Suppressor macrophage treated with lipopolysaccharide for 1 hour (primary cell): ENCODE results near the gene CBX6.

Experiments used
- DNase-seq, 3 donors: peaks; one replicate each; pipeline ENCODE4 v3.0.0-alpha.2; 2020 to 2022

Gene CBX6

DNA sequence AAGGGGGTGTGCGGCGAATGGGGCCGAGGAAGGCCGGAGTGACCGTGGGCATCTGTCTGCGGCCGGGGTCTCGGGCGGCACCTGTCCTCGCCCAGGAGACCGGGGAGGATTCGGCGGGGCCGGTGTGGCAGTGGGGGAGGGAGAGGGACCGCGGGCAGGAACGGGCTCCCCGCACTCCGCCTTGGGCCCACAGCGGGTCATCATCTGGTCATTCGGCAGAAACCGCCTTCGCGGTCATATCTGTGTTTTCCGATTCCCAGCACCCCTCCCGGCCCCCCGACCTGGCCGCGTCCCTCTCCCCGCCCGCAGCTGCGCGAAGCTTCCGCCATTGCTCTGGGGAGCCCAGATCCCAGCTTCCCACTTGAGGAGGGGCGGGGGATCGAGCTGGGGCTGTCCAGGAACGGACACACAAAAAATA lies 824 bp upstream of the CBX6 start:
- DNase-seq, result peak; percentile 44 to 72 (median 50)

DNA sequence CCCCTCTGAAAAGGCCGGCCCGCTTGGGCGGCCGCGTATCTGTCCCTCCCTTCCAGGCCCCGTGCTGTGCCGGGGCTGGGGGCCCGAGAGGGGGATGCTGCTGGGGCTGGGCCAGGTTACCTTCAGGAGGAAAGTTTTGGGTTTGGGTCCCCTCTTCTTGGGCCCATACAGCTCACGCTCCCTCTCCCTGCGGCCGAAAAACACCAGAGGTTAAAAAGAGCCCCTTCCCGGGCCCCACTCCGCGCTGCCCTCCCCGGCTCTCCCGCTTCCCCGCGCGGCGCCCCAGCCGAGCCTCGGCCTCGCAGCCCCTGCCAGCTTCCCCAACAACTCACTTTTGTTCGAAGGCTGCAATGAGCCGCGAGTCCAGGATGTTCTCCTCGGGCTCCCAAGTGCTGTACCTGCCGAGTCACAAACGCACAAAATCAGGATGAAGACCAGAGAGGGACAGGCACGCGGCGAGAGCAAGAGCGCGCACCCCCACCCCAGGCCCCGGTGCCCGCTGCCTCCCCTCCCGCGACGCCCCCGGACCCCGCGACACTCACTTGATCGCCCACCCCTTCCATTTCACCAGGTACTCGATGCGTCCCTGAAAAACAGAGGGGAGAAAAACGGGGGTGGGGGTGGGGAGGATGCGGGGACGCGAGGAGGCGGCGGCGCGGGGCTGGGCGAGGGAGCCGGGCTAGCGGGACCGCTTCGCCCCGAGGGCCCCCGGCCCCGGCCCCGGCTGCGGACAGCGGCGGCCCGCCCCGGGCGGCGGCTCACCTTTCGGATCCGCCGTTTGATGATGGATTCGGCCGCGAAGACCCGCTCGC lies 450 bp downstream of the CBX6 start:
- DNase-seq, result peak; percentile 20 to 52 (median 24)

DNA sequence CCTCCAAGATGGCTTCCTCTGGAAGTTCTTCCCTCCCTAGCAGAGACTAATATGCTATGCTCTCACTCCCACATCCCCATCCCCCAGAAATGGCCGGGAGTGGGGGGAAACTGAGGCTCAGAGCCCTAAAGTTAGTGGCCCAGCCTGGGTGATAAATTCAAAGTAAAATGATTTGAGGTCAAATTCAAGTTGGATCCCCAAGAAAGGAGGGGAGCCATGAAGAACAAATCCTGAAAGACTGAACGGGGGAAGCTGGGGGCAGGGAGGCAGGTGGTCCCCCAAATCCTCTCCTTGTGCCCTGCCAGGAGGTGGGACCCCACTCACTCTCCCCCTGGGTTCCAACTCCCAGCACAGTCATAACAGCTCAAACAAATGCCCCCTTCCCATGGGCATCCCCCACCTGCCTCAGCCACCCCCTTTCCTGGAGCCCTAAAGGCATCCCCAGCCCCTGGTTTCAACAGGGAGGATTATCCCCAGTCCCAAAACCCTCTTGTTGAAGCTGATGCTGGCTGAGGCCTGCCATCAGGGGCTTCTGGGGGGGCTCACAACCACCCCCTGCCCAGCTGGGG lies 1.1 kb downstream of the CBX6 start:
- peak in 1 of 3 donors; percentile 10 for DNase-seq

DNA sequence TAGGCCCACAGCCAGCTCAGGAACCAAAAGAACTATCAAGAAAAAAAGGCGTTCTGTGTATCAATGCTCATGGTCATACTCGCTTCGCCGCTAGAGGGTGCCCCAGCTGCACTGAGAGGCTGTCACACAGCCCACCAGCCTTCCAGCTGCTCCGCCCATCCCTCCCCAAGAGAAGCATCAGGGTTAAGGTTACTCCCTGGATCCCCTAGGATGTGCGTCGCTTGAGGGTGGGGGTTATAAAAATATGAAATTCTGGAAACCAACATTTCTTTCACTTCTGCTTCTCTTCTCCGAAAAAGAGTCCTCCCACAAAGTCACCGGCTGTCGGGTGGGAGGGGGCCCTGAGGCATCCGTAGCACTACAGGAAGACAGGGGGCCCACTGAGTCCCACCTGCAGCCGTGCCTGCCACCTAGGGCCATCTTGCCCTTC lies 1.7 kb downstream of the CBX6 start:
- peak; percentile 92 to 95 (median 92) for DNase-seq

DNA sequence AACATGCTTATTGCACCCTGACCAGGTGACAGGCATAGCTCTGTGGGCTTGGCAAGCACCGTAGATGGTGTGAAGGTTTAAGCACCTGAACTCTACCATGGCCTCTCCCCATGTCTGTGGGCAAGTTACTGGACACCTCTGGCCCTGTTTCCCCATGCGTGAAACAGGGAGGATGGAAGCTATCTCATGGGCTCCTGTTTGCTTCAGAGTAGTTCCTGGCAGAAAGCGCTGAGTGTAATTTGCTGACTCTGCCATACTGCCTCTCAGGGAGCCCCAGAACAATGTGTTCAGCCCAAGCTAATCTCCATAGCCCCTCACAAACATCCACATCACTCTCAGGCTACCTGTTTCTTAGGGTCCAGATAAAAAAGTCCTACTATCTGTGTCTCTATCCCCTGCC lies 2.4 kb downstream of the CBX6 start:
- no peak for DNase-seq

DNA sequence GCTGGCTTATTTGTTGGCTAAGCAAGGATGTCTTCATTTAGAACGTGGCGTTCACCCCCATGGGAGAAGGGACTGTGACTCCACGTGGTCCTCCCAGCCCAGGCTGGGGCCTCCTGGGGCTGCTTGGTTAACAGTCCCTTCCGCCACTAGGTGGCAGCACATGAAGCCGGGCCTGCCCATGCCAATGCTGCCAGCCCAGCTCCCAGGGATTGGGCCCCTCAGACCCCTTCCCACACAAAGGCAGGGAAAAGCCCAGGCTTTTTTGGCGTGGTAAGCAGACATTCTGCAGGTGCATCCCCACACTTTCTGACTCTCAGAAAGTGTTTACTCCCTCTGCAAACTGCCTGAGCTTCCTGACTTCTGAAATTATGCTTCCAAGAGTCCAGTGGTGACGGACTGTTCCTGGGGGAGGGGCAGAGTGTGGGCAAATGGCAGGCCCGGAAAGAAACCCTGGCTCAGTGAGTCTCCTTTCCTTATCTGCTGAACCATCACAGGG lies 3.1 kb downstream of the CBX6 start:
- peak; percentile 82 to 95 (median 91) for DNase-seq

DNA sequence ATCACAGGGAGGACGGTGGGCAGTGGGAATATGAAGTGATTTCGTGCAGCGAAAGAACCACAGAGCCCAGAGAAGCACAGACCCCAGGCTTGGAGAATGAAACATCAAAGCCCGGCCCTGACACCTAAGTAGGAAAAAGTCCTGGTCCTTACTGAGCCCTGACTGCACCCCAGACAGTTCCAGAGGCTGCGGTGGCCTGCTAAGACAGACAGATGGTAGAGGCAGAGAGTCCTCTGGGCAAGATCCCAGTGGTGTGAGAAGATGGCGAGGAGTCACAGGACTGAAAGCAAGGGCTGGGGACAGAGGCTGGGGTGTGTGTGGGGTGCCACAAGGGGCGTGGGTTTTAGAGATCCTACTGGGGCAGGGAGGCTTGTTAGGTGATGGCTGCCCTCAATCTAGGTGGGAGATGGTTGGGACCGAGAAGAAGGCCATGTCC lies 3.7 kb downstream of the CBX6 start:
- DNase-seq, result no peak

DNA sequence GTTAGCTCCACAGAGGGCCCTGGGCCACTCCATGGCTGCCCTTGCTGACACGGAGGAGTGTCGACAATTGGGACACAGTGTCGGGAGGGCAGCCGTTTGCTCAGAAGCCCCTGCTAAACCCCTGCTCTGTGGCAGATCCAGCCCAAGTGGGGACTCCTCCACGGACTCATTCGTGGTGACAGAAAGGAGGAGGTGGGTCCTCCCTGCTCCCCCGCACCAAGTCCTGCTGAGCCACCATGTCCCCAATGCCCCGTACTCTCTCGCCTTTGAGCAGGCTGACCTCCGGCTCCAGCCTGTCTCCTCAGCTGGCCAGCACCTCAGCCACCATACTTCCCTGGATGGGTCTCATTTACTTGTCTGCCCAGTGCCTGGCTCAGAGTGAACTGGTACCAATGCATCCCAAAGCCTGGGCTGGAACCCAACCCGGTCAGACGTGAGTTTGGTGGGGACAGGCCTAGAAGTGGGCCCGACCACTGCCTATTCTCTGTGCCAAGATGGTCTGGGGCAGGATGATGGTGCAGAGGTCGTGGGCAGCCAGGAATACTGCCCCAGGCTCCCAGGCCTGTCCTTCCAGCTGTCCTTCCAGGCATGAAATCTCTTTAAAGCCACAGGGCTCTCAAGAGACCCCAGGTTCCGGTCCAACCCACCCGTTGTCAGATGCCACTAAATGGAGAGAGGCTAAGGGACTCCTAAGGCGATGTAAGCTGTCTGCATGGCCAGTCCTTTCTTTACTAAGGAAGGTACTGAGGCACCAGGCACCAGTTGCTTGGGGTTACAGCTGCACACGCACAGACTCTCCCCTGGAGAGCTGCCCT lies 4.3 kb downstream of the CBX6 start:
- DNase-seq, result no peak

DNA sequence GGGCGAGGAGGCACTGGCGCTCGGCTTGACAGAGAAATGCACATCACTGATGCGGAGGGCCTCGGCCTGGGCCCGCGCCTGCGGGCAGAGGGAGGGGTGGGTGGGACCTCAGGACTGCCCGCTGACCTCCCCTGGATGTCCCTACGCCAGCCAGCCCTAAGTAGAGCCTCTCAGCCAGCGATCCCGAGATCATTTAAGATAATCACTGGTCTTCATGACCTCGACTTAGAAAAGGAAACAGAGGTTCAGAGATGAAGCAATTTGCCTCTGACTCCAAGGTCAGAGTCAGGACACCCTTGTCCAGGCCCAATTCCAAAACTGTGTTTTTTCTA lies 4.9 kb downstream of the CBX6 start:
- DNase-seq, result no peak

DNA sequence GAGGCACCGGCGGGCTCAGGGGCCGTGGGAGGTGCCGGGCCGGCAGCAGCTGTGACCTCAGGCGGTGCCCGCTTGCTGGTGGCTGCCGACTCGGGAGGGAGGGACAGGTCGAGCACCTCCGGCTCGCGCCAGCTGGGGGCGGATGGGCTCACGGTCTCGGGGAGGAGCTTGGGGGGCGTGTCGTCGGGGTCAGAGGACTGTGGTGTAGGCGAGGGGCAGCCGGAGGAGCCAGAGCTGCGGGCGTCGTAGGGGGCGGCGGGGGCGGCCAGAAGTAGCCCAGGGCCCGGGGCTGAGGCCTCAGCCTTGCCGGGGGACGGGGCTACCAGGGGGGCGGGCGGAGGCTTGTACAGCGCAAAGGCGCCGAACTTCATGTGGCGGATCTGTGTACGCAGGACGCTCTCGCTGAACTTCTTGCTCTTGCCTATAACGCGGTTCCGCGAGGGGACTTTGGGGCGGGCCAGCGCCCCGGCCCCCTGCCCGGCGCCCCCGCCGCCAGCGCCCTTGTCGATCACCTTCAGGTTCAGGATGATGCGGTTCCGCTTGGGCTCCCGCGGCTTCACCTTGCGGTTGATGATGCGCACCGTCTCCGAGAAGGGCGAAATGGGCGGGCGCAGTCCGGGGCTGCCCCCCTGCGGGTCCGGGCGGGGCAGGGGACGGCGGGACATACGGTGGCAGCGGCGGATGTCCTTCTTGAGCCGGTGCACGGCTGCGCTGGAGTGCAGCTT lies 5.5 kb downstream of the CBX6 start:
- no peak for DNase-seq

DNA sequence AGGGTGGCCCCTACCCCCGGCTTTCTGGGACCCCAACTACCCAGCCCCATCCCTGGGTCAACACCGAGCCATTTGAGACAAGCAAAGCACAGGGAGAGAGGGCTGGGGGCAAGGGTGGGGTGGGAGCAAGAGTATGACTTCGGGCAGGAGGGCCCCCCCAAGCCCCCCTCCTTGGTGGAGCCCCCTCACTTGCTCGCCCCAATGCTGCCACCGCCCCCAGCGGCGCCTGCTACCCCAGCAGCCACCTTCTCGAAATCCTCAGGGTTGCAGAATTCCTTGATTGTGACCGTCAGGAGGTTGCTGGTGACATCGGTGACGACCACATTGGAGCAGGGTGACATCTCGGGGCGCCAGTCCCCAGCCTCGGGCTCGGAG lies 6.0 kb downstream of the CBX6 start:
- DNase-seq, result no peak

DNA sequence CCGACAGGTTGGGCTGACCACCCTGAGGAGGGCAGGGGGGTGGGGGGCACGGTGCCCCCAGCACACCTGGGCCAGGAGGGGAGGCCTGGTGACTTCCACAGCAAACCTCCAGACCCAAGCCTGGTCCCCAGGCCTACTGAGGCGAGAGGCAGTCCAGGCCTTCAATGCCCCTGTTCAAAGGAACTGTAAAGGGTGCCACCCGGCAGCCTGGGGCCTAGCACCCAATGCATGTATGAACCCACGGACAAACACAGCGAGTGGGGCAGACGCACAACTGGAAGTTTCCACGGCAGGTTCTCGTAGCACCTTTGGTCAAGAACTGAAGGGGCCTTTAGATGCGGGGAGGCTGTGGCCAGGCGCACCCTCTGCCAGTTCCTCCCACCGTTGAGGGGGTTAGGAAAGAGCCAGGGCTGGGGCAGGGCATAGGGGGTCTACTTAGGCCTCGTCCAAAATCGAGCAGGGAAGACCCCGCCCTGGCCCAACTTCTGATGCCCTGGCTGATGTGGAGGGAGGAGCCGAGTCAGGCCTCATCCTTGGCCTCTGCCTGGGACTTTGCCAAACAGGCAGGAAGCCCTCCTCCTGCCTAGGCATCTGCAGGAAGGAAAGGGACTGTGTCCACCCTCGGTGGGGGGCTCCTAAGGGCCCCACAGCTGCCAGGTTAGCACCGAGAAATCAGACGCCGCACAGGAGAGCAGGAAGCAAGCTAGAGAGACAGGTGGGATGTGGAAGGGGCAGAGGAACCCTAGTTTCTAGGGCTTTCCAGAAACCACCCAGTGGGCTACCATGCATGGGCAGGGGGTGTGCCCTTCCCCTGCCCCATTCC lies 6.6 kb downstream of the CBX6 start:
- DNase-seq, result no peak

DNA sequence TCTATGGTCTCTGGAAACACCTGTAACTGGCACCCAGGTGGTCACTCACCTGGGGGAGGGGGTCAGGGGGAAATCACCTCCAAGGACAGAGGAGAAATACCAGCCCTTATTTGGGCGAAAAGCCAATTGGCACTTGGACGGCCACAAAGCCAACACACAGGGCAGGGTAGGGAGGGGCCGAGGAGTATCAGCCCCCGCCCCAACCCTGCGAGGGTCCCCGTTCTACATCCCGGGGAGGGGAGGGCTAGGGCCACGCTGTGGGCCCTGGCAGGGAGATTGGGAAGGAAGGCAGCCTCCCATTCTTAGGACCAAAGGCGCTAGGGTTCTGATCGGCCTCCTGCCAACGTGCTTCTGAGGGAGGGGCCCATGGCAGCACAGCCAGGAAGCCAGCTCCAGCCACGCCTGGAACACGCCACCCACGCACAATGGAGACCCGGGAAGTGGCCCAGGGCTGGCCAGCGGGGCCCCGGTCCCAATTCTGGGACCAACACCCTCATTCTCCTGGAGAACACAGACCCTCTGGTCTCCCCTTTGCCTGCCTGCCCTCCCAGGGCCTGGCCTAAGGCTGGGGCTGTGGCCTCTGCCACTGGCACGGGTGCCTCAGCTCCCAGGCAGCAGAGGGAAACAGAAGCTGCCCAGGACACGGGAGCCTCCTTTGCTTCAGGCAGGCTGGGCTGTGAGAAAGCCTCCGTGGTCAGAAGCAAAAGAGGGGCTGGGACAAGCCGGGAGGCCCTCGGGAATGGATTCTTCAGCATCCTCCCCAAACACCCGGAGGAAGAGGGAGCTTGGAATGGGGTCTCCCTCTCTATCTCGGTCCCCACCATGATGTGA lies 7.4 kb downstream of the CBX6 start:
- DNase-seq, result no peak

DNA sequence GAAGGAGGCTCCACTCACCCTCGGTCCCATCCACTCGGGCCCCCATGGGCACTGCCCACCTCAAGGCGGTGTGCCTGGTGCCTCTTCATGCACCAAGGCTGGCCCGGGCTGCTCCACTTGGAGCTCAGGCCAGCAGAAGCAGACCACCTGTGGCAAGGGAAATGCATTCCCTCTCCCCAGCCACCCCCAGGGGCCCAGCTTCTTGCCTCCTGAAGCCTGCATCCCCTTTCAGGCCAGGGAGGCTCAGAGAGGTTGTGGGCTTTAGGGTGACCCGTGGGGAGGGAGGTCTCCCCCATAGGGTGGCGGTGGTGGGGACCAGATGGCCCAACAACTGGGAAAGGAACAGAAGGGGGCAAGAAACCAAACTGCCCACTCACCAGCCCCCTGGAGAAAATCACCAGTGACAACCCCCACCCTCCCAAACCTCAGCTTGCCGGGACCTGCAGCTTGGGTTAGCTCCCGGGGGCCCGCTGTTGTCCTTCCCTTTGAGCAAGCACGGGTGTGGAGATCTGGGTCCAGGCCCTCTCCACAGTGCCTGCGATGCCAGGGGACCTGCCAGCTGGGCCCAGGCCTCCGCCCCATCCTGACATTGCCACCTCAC lies 8.4 kb downstream of the CBX6 start:
- DNase-seq, result no peak

DNA sequence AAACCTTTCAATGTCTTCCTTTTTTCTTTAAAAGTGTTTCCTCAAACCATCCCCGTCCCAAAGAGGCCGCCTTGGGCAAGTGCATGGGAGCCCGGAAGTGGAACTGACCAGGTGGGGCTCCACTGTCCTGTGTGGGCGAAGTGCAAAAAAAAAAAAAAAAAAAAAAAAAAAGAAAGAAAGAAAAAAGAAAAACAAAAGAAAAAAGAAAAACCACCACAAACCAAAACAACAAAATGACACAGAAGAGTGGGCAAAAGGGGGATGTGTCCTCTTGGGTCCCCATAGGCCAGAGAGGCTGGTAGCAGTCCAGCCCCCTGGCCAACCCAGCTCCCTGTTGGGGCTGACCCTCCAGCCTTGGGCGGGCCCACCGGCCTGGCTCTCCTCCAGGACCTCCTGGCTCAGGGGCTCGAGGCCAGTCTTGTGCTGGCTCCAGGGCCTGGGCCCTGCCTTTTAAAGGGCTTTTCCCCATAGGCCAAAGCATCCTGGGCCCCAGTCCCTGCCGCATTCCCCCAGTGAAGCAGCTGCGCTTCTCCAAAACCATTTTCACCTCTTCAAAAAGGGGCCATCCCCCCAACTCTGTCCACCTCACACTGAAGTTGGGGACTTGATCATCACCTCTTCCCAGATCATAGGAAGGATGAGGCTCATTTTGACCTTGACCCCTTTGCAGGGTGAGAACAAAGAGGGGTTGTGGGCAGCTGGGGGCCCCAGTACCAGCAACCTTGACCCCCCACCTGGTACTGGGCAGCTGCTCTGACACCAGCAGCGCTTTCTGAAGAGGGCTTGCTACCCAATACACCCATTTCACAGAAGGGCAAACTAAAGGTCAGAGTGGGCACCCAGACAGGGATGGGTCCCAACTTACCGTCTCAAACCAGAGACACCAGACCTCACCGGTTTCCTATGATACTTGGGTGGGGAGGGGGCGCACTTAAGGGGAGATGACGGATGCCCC lies 9.4 kb downstream of the CBX6 start:
- DNase-seq, result no peak

DNA sequence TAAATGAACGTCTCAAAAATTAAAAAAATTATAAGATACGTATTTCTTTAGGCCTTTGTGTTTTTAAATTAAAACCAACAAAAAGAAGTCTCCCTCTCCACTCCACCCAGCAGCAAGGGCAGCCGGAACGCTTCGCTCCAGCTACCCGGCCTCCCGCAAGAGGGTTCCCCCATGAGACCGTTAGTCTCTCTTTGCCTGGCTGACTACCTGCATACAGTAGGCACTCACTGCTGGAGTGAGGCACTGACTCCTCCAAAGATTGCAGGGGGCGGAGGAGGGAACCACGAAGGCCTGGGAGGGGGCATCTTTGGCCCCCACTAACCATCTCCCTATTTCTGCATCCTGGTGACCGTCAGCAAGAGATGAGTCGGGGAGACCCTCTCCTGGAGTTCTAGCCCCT lies 10.1 kb downstream of the CBX6 start:
- DNase-seq, result no peak

DNA sequence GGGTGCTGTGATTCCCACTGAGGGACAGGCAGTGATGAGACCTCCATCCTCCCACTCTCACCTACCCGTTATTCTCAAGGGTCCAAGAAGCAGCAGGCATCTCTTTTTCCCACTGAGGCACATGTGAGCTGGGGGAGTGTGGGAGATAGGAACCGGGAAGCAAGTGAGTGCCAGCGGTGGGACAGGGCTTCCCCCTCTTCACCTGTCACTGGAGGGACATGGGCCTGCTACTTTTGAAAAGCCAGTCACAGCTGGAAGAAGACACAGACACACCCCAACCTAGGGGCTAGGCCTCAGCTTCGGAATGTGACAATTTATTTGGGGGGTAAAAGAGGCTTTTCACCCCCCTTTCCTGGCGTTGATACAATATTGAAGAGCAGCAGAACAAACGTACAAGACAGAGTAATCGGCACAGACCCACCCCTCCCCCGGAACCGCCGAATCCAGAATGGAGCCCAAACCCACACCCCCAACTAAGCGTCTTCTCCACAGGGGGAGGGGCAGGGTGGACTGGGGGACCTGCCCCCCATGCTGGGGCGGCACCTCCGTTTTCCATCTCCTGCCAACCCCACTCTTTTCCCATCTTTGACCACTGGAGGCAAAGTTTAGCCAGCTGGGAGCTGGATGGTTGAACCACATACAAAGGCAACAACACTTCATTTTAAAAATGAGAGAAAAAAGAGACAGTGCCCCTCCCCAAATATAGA lies 10.7 kb downstream of the CBX6 start:
- DNase-seq, result no peak

DNA sequence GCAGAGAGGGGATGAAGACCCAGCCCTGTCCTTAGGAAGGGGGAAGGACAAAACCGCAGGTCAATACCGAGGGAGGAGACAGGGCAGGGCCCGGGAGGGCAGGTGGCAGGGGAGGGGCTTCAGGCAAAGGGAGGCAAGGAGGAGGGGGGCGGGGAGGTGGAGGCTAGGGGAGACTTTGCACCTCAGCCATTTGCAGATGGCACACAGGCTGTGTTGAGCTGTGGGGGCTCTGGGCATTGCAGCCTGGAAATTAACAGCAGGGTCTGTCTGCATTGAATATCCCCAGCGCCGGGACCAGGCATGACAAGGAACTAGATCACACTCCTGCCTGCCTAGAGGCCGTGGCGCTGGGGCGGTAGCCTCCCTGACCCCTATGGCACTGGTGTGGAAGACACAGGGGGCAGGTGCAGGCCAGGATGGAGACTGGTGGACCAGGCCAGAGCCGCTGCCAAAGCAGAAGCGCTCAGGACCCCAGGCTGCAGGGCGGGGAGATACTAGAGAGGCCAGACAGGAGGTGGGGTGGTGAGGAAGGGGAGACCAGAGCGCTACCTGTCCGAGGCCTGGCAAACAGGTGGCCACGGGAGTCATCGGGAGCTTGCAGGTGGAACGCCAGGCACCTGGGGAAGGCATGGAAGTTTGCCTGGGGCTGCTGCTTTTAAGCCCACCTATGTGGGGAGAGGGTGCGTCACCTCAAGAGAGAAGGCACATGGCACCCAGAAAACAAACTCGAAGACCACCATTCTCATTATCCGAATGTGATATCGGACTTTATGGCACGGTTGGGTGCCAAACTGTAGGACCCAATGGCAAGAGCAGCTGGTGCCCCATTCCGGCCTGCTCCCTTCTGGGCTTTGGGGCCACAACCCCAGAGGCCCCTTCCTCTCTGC lies 11.5 kb downstream of the CBX6 start:
- no peak for DNase-seq
